Activated CD8-positive, alpha-beta memory T cell treated with anti-CD3 and anti-CD28 coated beads, Interleukin-2, amount 50 U/mL, for 24 hours (primary cell): ENCODE measurements around the gene HIPK2.

Experiments
- DNase-seq: peaks from one replicate; pipeline ENCODE4 v3.0.0-alpha.2; 2020; ENCODE audit errors: extremely low read depth

The HIPK2 gene

GRCh38 chr7:139752604-139753003, 25.2 kb downstream of the HIPK2 start:
- no peak for DNase-seq

- DNase-seq, result no peak
Measured at GRCh38 chr7:139752148-139752547, 25.6 kb downstream of the HIPK2 start.

GRCh38 chr7:139750459-139751095, 27.2 kb downstream of the HIPK2 start:
- no peak for DNase-seq

GRCh38 chr7:139749545-139749944, 28.3 kb downstream of the HIPK2 start:
- no peak for DNase-seq

- DNase-seq, result no peak
Measured at GRCh38 chr7:139748941-139749340, 28.9 kb downstream of the HIPK2 start.

GRCh38 chr7:139748373-139748765, 29.4 kb downstream of the HIPK2 start:
- DNase-seq, result no peak

- no peak for DNase-seq
Measured at GRCh38 chr7:139747662-139748372, 30.0 kb downstream of the HIPK2 start.

- no peak for DNase-seq
Measured at GRCh38 chr7:139746652-139747051, 31.1 kb downstream of the HIPK2 start.

- DNase-seq, result no peak
Measured at GRCh38 chr7:139745678-139746143, 32.1 kb downstream of the HIPK2 start.

- no peak for DNase-seq
Measured at GRCh38 chr7:139744768-139745677, 32.8 kb downstream of the HIPK2 start.

- DNase-seq, result no peak
Measured at GRCh38 chr7:139743967-139744767, 33.6 kb downstream of the HIPK2 start.

GRCh38 chr7:139743267-139743966, 34.4 kb downstream of the HIPK2 start:
- DNase-seq, result no peak

GRCh38 chr7:139741789-139742344, 35.9 kb downstream of the HIPK2 start:
- no peak for DNase-seq

- DNase-seq, result no peak
Measured at GRCh38 chr7:139741239-139741638, 36.6 kb downstream of the HIPK2 start.

- DNase-seq, result no peak
Measured at GRCh38 chr7:139739863-139740597, 37.8 kb downstream of the HIPK2 start.

GRCh38 chr7:139738772-139739171, 39.0 kb downstream of the HIPK2 start:
- no peak for DNase-seq

- no peak for DNase-seq
Measured at GRCh38 chr7:139738101-139738489, 39.7 kb downstream of the HIPK2 start.

- no peak for DNase-seq
Measured at GRCh38 chr7:139737221-139738100, 40.3 kb downstream of the HIPK2 start.
